Epithelial cell of proximal tubule (primary cell): Measurements from ENCODE around the gene RHOF. TPM values are rescaled to one million over a fixed set of nuclear protein-coding genes. Genes with fewer than 3 reads are reported as not detected.

Experiments
- DNase-seq: peaks from one replicate; pipeline ENCODE4 v3.0.0-alpha.2; 2011; ENCODE audit warnings: low read depth
- H3K4me3 ChIP-seq: 2 replicates; pipeline ENCODE4 v1.5.1; 2011; ENCODE audit warnings: low read depth, mild to moderate bottlenecking, low read length
- CTCF ChIP-seq: conservative IDR thresholded peaks from 2 replicates; pipeline ENCODE4 v1.5.1; 2012; ENCODE audit warnings: low read depth, mild to moderate bottlenecking, low read length
- total RNA-seq: library from RNA; depleted of rRNA; stranded (reverse); fragments of >200 nt; gene quantifications from 2 replicates; pipeline ENCODE4 v1.2.3, GENCODE V29; 2015

RHOF gene
- total RNA-seq, 1 donor from 2014 or later, result 180 TPM

- no peak for DNase-seq
- no peak for TF ChIP-seq CTCF
- no peak overlapping the region for H3K4me3 ChIP-seq
Observed at GRCh38 chr12:121830588-121831265, 37.2 kb upstream of the RHOF start.

DNA sequence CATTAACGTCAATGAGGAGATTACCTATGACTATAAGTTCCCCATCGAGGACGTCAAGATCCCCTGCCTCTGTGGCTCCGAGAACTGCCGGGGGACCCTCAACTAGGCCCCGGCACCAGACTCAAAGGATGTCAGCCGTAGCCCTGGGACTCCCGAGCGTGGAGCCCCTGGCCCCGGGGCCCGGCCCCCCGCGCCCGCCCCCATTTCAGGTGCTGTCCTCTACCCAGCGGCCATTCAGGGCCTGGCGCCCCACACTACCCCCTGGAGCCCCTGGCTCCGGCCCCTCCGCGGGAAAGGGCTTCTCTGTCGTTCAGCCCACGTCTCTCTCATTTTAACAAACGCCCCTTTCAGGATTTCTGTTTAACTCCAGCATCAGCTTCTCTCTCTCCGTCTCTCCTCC lies 36.6 kb upstream of the RHOF start:
- TF ChIP-seq CTCF, result no peak
- H3K4me3 ChIP-seq, result no peak overlapping the region
- DNase-seq, result no peak

DNA sequence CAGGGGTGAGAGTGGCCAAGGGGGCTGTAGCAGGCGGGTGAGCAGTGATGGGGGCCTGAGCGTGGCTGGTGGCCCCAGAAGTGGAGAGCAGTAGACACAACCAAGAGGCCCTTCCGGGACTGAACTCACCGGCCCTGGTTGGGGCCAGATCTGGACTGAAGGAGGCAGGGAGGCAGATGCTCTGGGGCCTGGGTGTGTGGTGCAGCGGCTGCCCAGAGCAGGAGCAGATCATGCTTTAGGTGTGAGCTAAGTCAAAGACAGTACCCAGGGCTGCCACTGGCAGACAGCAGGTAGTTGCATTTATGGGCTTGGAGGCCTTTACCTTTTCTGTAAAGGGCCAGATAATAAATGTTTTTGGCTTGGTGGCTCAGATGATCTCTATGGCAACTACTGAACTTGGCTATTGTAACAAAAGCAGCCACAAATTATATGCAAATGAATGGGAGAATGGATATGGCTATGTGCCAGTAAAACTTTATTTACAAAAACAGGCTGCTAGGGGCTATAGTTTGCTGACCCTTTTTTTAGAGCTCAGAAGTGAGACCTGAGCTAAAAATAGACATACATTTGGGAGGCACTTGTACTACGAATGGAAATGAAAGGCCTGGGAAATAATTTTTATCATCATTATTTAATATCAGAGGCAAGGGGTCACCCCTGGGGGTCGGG lies 35.9 kb upstream of the RHOF start:
- H3K4me3 ChIP-seq, result no peak overlapping the region
- no peak for TF ChIP-seq CTCF
- no peak for DNase-seq

DNA sequence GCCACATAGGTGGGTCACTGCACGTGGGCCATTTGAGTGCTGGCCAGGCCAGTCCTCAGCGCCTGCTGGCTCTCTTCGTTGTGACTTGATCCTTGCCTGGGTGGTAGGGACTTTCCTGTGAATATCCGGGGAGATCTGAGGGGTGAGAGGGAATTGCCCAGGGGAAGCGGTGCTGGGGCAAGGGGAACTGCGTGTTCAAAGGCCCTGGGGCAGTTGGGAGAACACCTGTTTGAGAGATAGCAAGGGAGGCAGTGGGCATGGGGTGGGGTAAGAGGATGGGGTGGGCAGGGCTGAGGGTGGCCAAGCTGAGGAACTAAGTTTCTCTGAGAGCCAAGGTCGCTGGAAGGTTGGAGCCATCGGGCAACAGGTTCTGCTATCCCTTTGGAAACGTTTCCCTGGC lies 35.3 kb upstream of the RHOF start:
- DNase-seq, result no peak
- no peak for TF ChIP-seq CTCF
- H3K4me3 ChIP-seq, result no peak overlapping the region

DNA sequence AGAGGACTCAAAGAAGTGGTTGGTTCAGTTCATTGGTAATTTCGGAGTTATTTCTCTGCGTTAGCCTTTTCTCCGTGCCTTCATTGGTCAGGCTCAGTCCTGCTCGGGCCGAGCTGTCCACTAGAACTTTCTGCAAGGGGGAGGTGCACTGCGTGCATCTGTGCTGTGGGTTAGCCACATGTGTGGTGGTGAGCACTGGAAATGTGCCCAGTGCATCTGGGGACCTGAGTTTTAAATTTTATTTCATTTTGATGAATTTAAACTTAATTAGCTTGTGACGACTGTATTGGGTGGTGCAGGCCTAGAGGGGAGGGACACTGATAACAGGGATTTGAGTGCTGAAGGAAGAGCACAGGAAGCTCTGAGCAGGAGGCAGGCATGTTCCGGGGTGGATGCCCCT lies 34.8 kb upstream of the RHOF start:
- DNase-seq, result no peak
- no peak for TF ChIP-seq CTCF
- no peak overlapping the region for H3K4me3 ChIP-seq

DNA sequence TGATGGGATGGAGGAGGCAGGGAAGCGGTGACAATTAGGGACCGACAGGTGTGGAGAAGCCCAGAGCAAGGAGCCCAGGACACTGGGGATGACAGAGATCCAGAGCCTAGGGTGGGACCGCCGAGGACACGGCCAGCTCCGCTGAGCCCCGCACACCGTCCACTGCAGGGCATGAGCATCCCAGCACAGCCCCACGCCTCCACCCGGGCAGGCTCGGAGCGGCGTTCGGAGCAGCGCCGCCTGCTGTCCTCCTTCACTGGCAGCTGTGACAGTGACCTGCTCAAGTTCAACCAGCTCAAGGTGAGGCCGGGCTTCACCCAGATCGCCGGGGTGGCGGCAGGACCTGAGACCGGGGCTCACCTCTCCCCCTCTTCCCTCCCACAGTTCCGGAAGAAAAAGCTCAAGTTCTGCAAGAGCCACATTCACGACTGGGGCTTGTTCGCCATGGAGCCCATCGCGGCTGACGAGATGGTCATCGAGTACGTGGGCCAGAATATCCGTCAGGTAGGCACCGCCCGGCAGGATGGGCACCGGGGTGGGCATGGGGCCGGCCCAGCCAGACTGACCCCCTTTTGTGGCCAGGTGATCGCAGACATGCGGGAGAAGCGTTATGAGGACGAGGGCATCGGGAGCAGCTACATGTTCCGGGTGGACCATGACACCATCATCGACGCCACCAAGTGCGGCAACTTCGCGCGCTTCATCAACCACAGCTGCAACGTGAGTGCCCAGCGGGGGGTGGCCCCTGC lies 34.0 kb upstream of the RHOF start:
- no peak for TF ChIP-seq CTCF
- no peak overlapping the region for H3K4me3 ChIP-seq

More for the DNA sequence above, 34.0 kb upstream of the RHOF start:
- no peak for DNase-seq
